Posterior cingulate gyrus (tissue), 11 donors: ENCODE results near the gene ACADVL.

Experiments
- DNase-seq, 10 donors: peaks; one replicate each; pipeline versions ENCODE4 v3.0.0 to v3.0.0-alpha.2; 2020 to 2021; ENCODE audit warnings: mixed read lengths in 3 of 10
- intact Hi-C: fragments of 100-400 bp; cut with DNase I; formaldehyde crosslinking; loops from one replicate; pipeline ENCODE4 v1.15.1; 2023

The ACADVL gene

GRCh38 chr17:7190276-7190917 is 29.3 kb upstream of the ACADVL start:
- intact Hi-C loops, result no loop called here
- peak in 1 of 10 donors; percentile 75 for DNase-seq

GRCh38 chr17:7191069-7191468 is 28.7 kb upstream of the ACADVL start:
- DNase-seq, result peak in 1 of 10 donors; percentile 77
- intact Hi-C loops, result no loop called here

- intact Hi-C loops, result no loop called here
- DNase-seq, result peak; percentile 45 to 96 (median 74)
These were observed 28.0 kb upstream of the ACADVL start for GRCh38 chr17:7191571-7192270.

- DNase-seq, result no peak
- intact Hi-C loops, result no loop called here
These were observed 27.3 kb upstream of the ACADVL start for GRCh38 chr17:7192271-7192937.

- intact Hi-C loops, result no loop called here
- DNase-seq, result peak in 2 of 10 donors; percentile 19 to 56
These were observed 23.8 kb upstream of the ACADVL start for GRCh38 chr17:7195971-7196370.

- peak in 2 of 10 donors; percentile 62 to 67 for DNase-seq
- intact Hi-C loops, result no loop called here
These were observed 22.9 kb upstream of the ACADVL start for GRCh38 chr17:7196651-7197401.

- intact Hi-C loops, result no loop called here
- DNase-seq, result no peak
These were observed 16.3 kb upstream of the ACADVL start for GRCh38 chr17:7203391-7203790.

- DNase-seq, result peak in 5 of 10 donors; percentile 39 to 91 (median 58)
- intact Hi-C loops, result no loop called here
These were observed 15.4 kb upstream of the ACADVL start for GRCh38 chr17:7204336-7204735.

- peak; percentile 66 to 97 (median 78) for DNase-seq
- intact Hi-C loops, result no loop called here
These were observed 14.8 kb upstream of the ACADVL start for GRCh38 chr17:7204828-7205461.

- peak in 1 of 10 donors; percentile 29 for DNase-seq
- intact Hi-C loops, result no loop called here
These were observed 14.2 kb upstream of the ACADVL start for GRCh38 chr17:7205561-7205960.

- intact Hi-C loops, result no loop called here
- DNase-seq, result peak in 4 of 10 donors; percentile 39 to 92 (median 85)
These were observed 12.4 kb upstream of the ACADVL start for GRCh38 chr17:7207120-7208001.

GRCh38 chr17:7208027-7208571 is 11.6 kb upstream of the ACADVL start:
- intact Hi-C loops, result no loop called here
- DNase-seq, result no peak

GRCh38 chr17:7208754-7209460 is 10.8 kb upstream of the ACADVL start:
- DNase-seq, result no peak
- intact Hi-C loops, result no loop called here

GRCh38 chr17:7211491-7212273 is 8.1 kb upstream of the ACADVL start:
- intact Hi-C loops, result no loop called here
- DNase-seq, result no peak

GRCh38 chr17:7213895-7214299 is 5.8 kb upstream of the ACADVL start:
- DNase-seq, result peak; percentile 42 to 96 (median 76)
- intact Hi-C loops, result no loop called here

- peak; percentile 91 to 100 (median 98) for DNase-seq
- intact Hi-C loops, result no loop called here
These were observed 5.2 kb upstream of the ACADVL start for GRCh38 chr17:7214300-7215135.

GRCh38 chr17:7215136-7215638 is 4.6 kb upstream of the ACADVL start:
- intact Hi-C loops, result no loop called here
- DNase-seq, result no peak
